Activated naive CD4-positive, alpha-beta T cell treated with anti-CD3 and anti-CD28 coated beads, Interleukin-2, amount 10 ng/mL, durations not matched to agents 7 days and 5 days (primary cell): ENCODE data around the gene RAB42.
"Not testable (repeated sequence)": the region's sequence is repeated elsewhere in the genome, so short reads cannot be mapped to it uniquely, and the experiment has no call there.

Experiments
- CTCF ChIA-PET: fragments of 350-600 bp; sonication (Branson Sonifier 250); formaldehyde crosslinking; loops from one replicate; lab custom pipeline; 2021; ENCODE audit warnings: antibody characterized with exemption; lab: Charles Lee
- DNase-seq: peaks from one replicate; pipeline ENCODE4 v3.0.0-alpha.2; 2020
- H3K27ac Mint-ChIP-seq: one replicate; pipeline ENCODE4 v1.8.0; 2021; ENCODE audit warnings: mild to moderate bottlenecking, moderate library complexity, mixed read lengths
- H3K27me3 Mint-ChIP-seq: one replicate; pipeline ENCODE4 v1.8.0; 2021; ENCODE audit warnings: mild to moderate bottlenecking, mixed read lengths
- H3K36me3 Mint-ChIP-seq: one replicate; pipeline ENCODE4 v1.8.0; 2021; ENCODE audit warnings: mixed read lengths
- H3K4me1 Mint-ChIP-seq: one replicate; pipeline ENCODE4 v1.8.0; 2021; ENCODE audit warnings: mixed read lengths
- H3K4me3 Mint-ChIP-seq: one replicate; pipeline ENCODE4 v1.8.0; 2021; ENCODE audit warnings: mild to moderate bottlenecking, moderate library complexity, mixed read lengths
- H3K9me3 Mint-ChIP-seq: one replicate; pipeline ENCODE4 v1.8.0; 2021; ENCODE audit warnings: mixed read lengths

RAB42 gene, protein sequence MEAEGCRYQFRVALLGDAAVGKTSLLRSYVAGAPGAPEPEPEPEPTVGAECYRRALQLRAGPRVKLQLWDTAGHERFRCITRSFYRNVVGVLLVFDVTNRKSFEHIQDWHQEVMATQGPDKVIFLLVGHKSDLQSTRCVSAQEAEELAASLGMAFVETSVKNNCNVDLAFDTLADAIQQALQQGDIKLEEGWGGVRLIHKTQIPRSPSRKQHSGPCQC

DNA sequence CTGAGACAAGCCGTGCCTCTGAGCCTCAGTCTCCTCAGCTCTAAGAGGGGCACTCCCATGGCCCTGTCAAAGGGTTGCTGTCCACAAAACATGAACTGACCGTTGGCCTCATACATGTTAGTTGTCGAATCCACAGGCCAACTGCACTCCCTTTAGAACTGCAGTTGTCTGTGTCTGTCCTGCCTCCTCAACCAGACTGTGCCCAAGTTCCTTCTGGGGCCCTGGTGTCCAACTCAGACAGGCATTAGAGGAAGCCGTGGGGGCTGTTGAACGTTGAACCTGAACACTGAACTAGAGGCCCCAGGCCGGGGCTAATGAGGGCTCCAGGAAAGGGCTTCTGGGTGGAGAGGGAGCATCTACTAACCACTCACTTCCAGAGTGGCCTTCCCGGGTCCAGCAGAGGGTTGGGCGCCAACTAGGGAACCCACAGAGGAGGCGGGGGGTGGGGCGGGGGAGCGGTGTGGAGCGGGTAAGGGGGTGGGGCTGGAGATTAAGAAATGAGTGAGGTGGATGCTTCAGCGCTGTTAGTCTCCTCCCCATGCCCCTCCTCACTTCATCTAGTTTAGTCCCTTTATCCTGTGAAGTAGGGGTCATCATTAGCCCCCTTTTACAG lies at the start of gene RAB42:
Gene RAB42 (plus strand): TSS at position 558 of the 613 bp plus-strand sequence. CDS start 247 bp downstream, outside the sequence.
- CTCF ChIA-PET = no interaction called here
- Mint-ChIP-seq H3K27ac (no peak within 1 kb of the TSS), H3K27me3 (peaks cover 34% of the 10 kb centered on the region), H3K4me3 (peak within 1 kb of the TSS; percentile 74), H3K4me1 (peaks cover 9% of the 10 kb centered on the region), H3K9me3 (no peaks in the 10 kb centered on the region), H3K36me3 (peaks cover 2% of the 10 kb centered on the region)
- DNase-seq = peak; percentile 44

DNA sequence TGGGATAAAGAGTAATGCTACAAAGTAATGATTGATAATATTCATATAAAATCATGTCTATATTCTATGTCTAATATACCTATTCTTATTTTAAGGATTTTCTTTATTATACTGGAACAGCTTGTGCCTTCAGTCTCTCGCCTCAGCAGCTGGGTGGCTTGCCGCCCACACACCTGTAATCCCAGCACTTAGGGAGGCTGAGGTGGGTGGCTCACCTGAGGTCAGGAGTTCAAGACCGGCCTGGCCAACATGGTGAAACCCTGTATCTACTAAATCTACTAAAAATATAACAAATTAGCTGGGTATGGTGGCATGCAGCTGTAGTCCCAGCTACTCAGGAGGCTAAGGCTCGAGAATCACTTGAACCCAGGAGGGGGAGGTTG lies 46.8 kb upstream of the RAB42 start:
- Mint-ChIP-seq H3K4me3 (no peak overlapping the region), H3K27ac (no peak overlapping the region), H3K4me1 (no peaks in the 10 kb centered on the region), H3K27me3 (peaks cover 4% of the 10 kb centered on the region), H3K9me3 (no peaks in the 10 kb centered on the region), H3K36me3 (no peaks in the 10 kb centered on the region)
- DNase-seq = no peak
- CTCF ChIA-PET = no interaction called here

DNA sequence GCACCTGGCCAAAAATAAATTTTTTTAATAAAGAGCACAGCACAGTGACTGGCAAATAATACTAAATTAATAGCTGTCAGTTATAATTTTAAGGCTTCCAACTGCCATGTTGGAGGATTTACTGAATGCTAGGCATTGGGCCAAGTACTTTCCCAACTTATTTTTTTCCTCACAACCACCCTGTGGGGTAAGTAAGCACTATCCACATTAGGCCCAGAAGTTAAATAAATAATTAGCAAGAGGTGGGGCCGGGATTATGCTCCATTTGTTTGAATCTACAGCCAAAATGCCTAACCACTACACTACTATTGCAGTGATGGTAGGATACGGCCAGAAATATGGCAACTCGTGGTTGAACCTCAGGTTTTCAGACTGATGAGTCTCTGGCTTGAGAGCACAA lies 43.7 kb upstream of the RAB42 start:
- Mint-ChIP-seq H3K4me1 (peaks cover 12% of the 10 kb centered on the region), H3K36me3 (no peaks in the 10 kb centered on the region), H3K4me3 (no peak overlapping the region), H3K27me3 (peaks cover 4% of the 10 kb centered on the region), H3K9me3 (no peaks in the 10 kb centered on the region), H3K27ac (no peak overlapping the region)
- CTCF ChIA-PET = no interaction called here
- DNase-seq = no peak

DNA sequence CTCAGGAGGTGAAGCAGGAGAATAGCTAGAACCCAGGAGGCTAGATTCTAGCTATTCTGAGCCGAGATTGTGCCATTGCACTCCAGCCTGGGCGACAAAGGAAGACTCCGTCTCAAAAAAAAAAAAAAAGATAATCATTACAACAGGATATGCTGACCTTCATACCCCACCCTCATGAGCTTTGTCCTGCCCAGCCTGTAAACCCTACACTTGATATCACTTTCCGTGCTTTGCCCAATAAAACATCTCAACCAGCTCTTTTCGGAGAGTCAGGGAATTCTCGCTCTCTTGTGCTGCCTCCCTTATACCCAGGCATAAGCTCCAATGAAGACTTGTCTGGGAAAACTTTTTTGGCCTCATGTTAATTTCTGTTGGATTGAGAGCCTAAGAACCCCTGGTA lies 40.7 kb upstream of the RAB42 start:
- CTCF ChIA-PET = interaction anchor here (0.6 to 1.3 kb wide), 3 partner anchors 30 to 259 kb away, joined by 3 read pairs; no protein-coding TSS in a partner anchor
- no peak for DNase-seq
- Mint-ChIP-seq H3K9me3 (no peaks in the 10 kb centered on the region), H3K4me3 (no peak overlapping the region), H3K27me3 (peaks cover 4% of the 10 kb centered on the region), H3K4me1 (peaks cover 31% of the 10 kb centered on the region), H3K27ac (peak overlapping the region; percentile 70), H3K36me3 (peaks cover 12% of the 10 kb centered on the region)

DNA sequence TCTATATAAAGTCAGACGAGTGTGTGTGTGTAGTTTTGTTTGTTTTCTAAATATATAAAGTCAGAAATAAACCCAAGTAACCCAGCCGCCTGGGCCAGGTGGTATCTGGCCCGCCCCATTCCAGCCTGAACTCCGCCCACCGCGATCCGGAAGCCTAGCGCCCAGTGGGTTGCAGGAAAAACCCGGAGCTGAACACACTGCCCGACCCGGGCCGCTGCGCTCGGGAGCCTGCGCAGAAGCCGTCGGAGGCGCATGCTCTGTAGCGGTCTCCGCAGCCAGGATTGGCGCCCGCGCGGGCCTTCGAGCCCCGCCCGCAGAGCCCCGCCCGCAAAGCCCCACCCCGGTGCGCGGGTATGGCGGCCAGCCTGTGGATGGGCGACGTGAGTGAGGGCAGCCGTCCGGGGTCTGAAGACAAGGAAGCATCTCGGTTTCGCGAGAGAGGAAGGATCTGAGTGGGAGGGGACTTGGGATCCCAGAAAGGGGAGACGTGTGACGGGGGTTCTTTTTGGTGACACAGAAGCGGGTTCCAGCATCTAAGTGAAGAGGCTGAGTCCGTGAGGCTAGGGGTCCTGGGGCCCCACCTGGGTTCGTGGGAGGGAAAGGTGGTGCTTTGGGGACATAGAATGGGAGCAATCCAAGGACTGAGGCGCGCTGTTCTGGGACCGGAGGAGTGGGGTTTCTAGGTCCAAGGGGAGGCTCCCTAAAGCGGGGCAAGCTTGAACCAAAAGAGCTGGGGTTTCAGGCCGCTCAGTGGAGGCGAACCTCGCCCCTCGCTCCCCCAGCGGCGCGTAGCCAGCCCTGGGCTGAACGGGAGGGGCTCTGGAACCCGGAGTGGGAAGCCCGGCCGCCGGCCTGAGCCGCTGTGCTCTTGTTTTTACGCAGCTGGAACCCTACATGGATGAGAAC lies 39.1 kb upstream of the RAB42 start, which contains the start of gene TRNAU1AP:
Gene TRNAU1AP (plus strand): TSS at position 328 of the 906 bp plus-strand sequence. CDS start 26 bp downstream, at position 354.
- Mint-ChIP-seq H3K4me1 (peaks cover 31% of the 10 kb centered on the region), H3K27me3 (peaks cover 4% of the 10 kb centered on the region), H3K36me3 (peaks cover 18% of the 10 kb centered on the region), H3K9me3 (no peaks in the 10 kb centered on the region), H3K27ac (peak within 1 kb of the TSS; percentile 94), H3K4me3 (peak within 1 kb of the TSS; percentile 91)
- CTCF ChIA-PET = interaction anchor here (0.7 to 1.9 kb wide), 5 partner anchors 10 to 305 kb away, joined by 4 to 5 read pairs (median 4); no protein-coding TSS in a partner anchor
- peak; percentile 98 for DNase-seq

DNA sequence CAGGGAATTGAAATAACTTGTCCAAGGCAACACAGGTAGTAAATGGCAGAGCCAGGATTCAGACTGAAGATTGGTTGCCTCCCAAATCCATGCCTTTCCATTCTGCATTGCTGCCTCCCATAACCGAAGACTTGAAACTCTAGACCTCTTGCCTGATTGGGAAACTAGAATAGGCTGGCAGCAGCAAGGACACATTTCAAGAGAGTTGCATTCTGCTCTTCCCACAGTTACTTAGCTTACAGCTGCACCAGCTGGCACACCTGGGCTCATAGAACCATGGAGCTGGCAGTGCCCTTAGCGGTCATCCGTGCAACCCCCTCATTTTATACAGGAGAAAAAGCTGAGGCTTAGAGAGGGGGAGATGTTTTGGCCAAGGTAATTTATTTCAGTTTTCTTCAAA lies 31.2 kb upstream of the RAB42 start:
- no peaks in the 10 kb centered on the region for H3K9me3 Mint-ChIP-seq
- no peak for DNase-seq
- peaks cover 47% of the 10 kb centered on the region for H3K36me3 Mint-ChIP-seq
- H3K27ac Mint-ChIP-seq = no peak overlapping the region
- no peaks in the 10 kb centered on the region for H3K4me1 Mint-ChIP-seq
- no peak overlapping the region for H3K4me3 Mint-ChIP-seq
- H3K27me3 Mint-ChIP-seq = no peaks in the 10 kb centered on the region
- CTCF ChIA-PET = no interaction called here

DNA sequence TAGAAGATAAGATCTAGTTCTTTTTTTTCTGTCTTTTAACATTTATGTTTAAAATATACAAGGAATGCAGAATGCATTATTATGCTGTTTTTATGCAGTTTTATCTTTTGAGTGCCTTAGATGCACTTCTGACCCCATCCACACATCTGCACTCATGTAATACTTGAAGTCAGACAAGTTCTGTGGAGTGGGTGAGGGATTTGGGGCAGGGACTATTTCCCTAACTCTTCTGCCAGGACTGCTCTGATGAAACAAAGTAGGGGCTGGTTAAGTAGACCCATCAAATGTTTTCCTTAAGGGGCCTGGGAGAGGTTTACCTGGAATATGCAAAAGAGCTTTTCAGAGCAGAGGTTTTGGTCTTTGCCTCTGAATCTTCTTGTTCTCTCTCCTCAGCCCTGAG lies 27.8 kb upstream of the RAB42 start:
- Mint-ChIP-seq H3K27me3 (no peaks in the 10 kb centered on the region), H3K9me3 (no peaks in the 10 kb centered on the region), H3K36me3 (peaks cover 48% of the 10 kb centered on the region), H3K27ac (peak overlapping the region; percentile 28), H3K4me1 (no peaks in the 10 kb centered on the region), H3K4me3 (no peak overlapping the region)
- no peak for DNase-seq
- CTCF ChIA-PET = interaction anchor here (0.9 kb wide), 1 partner anchor 316 kb away, joined by 3 read pairs; no protein-coding TSS in a partner anchor

DNA sequence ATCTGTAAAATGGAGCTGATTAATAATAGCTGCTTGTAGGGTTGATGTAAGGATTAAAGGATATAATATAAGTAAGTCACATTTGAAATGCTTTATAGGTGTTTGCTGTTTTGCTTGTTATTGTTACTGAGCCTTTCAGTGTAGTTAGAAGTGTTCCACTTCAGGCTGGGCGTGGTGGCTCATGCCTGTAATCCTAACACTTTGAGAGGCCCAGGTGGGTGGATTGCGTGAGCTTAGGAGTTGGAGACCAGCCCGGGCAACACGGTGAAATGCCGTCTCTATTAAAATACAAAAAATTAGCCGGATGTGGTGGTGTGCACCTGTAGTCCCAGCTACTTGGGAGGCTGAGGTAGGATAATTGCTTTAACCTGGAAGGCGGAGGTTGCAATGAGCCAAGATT lies 27.0 kb upstream of the RAB42 start:
- Mint-ChIP-seq H3K9me3 (no peaks in the 10 kb centered on the region), H3K4me1 (no peaks in the 10 kb centered on the region), H3K27me3 (no peaks in the 10 kb centered on the region), H3K36me3 (peaks cover 42% of the 10 kb centered on the region), H3K4me3 (no peak overlapping the region), H3K27ac (no peak overlapping the region)
- DNase-seq = no peak
- CTCF ChIA-PET = interaction anchor here (0.9 kb wide), 1 partner anchor 317 kb away, joined by 3 read pairs; no protein-coding TSS in a partner anchor

DNA sequence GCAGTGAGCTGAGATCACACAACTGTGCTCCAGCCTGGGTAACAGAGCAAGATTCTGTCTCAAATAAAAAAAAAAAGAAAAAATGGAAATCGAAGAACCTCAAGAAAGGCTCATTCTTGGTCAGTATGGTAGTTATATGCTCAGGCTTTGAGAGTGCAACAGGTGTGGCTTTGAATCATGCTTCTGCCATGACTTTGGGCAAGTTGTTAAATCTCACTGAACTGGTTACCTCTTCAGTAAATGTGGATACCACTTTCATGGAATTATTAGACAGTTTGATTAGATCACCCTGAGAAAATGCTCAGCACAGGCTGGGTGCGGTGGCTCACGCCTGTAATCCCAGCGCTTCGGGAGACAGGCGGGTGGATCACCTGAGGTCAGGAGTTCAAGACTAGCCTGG lies 26.3 kb upstream of the RAB42 start:
- Mint-ChIP-seq H3K36me3 (peaks cover 39% of the 10 kb centered on the region), H3K27ac (no peak overlapping the region), H3K4me3 (no peak overlapping the region), H3K4me1 (no peaks in the 10 kb centered on the region), H3K9me3 (no peaks in the 10 kb centered on the region), H3K27me3 (no peaks in the 10 kb centered on the region)
- no peak for DNase-seq
- CTCF ChIA-PET = no interaction called here

DNA sequence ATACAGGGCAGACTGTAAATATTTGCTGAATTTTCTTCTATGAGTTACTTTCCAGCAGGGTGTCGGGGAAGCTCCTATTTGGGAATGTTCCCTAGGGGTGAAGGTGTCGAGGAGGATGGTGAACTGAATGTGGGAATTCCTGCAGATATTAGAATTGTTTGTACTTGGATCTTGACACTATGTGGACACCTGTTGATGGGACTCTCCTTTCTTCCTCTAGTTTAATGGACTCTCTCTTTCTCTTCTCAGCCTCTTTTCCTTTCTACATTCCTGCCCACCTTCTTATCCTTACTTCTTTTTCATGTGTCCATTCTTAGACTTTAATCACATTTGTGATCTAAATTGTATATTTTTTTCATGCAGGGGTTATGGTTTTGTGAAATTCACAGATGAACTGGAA lies 25.1 kb upstream of the RAB42 start:
- DNase-seq = no peak
- H3K27me3 Mint-ChIP-seq = no peaks in the 10 kb centered on the region
- CTCF ChIA-PET = no interaction called here
- no peaks in the 10 kb centered on the region for H3K9me3 Mint-ChIP-seq
- peaks cover 36% of the 10 kb centered on the region for H3K36me3 Mint-ChIP-seq
- no peaks in the 10 kb centered on the region for H3K4me1 Mint-ChIP-seq
- H3K27ac Mint-ChIP-seq = no peak overlapping the region
- no peak overlapping the region for H3K4me3 Mint-ChIP-seq

DNA sequence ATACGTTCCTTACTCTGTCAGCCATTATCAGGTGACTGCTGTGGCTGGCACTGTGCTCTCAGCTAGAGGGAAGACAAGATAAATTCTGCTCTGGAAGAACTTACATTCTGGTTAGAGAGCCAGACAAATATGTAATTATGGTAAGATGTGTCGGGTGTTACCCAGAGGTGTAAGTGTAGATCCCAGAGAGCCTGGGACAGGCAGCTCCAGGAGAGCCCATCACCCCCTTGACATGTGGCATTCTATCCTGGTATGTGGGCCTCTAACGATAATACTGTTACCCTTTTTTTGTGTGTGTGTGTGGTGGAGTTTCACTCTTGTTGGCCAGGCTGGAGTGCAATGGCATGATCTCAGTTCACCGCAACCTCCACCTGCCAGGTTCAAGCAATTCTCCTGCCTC lies 20.2 kb upstream of the RAB42 start:
- Mint-ChIP-seq H3K4me3 (no peak overlapping the region), H3K27ac (no peak overlapping the region), H3K27me3 (no peaks in the 10 kb centered on the region), H3K36me3 (peaks cover 35% of the 10 kb centered on the region), H3K9me3 (no peaks in the 10 kb centered on the region), H3K4me1 (peaks cover under 1% of the 10 kb centered on the region)
- no peak for DNase-seq
- CTCF ChIA-PET = interaction anchor here (1.3 kb wide), 1 partner anchor 10 kb away, joined by 3 read pairs; no protein-coding TSS in a partner anchor

DNA sequence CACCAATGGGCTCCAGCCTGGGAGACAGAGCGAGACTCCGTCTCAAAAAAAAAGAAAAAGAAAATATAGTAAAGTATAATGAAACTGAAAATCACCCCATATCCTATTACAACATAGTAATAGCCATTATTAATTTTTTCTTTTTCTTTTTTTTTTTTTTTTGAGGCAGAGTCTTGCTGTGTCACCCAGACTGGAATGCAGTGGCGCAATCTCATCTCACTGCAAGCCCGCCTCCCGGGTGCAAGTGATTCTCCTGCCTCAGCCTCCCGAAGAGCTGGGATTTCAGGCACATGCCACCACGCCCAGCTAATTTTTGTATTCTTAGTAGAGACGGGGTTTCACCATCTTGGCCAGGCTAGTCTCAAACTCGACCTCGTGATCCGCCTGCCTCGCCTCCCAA lies 19.2 kb upstream of the RAB42 start:
- H3K4me3 Mint-ChIP-seq, CTCF ChIA-PET, H3K9me3 Mint-ChIP-seq, H3K4me1 Mint-ChIP-seq, H3K27me3 Mint-ChIP-seq, H3K27ac Mint-ChIP-seq, DNase-seq: not testable (repeated sequence)
- H3K36me3 Mint-ChIP-seq = peaks cover 39% of the 10 kb centered on the region

DNA sequence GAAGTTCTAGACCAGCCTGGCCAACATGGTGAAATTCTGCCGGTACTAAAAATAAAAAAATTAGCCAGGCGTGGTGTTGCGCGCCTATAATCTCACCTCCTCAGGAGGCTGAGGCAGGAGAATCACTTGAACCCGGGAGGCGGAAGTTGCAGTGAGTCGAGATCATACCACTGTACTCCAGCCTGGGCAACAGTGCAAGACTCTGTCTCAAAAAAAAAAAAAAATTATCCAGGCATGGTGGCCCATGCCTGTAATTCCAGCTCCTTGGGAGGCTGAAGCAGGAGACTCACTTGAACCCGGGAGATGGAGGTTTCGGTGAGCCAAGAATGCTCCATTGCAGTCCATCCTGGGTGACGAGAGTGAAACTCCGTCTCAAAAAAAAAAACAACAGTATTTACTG lies 18.5 kb upstream of the RAB42 start:
- H3K4me1 Mint-ChIP-seq = peaks cover 10% of the 10 kb centered on the region
- no peak overlapping the region for H3K27ac Mint-ChIP-seq
- H3K4me3 Mint-ChIP-seq = no peak overlapping the region
- H3K36me3 Mint-ChIP-seq = peaks cover 40% of the 10 kb centered on the region
- CTCF ChIA-PET = no interaction called here
- no peaks in the 10 kb centered on the region for H3K9me3 Mint-ChIP-seq
- no peak for DNase-seq
- no peaks in the 10 kb centered on the region for H3K27me3 Mint-ChIP-seq

DNA sequence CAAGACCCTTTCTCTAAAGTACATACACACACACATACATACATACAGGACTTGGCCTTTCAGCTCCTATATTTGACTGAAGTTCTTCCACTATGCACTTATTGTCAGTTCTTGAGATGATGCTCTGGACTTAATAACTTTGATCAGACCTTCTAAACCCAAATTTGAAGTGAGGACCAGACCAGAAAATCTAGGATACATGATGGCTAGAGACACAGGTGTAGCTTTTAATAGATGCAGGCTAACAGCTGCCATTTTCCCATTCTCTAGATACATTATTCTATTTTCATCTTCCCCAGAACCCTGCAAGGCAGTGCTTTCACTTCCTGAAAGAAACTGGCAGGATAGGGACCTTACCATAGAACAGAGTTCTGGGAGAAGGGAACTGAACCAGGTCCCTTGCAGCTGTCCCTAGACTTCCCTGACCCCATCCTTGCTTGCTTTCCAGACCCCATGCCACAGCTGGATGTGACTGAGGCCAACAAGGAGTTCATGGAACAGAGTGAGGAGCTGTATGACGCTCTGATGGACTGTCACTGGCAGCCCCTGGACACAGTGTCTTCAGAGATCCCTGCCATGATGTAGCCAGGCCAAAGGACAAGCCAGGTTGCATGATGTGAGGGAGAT lies 14.9 kb upstream of the RAB42 start:
- DNase-seq = no peak
- CTCF ChIA-PET = interaction anchor here (1.6 kb wide), 1 partner anchor 217 kb away, joined by 3 read pairs; no protein-coding TSS in a partner anchor
- peaks cover 50% of the 10 kb centered on the region for H3K36me3 Mint-ChIP-seq
- H3K9me3 Mint-ChIP-seq = no peaks in the 10 kb centered on the region
- H3K4me1 Mint-ChIP-seq = peaks cover 32% of the 10 kb centered on the region
- H3K27me3 Mint-ChIP-seq = no peaks in the 10 kb centered on the region
- H3K27ac Mint-ChIP-seq = no peak overlapping the region
- H3K4me3 Mint-ChIP-seq = no peak overlapping the region
